Neural progenitor cell (in vitro differentiated cells): ENCODE measurements around the gene AGMO.

Experiments used
- EZH2 ChIP-seq: fragments of 200-600 bp; sonication (generic); IDR thresholded peaks from 2 replicates; pipeline ENCODE4 v1.6.1; 2017; ENCODE audit warnings: antibody characterized with exemption, mild to moderate bottlenecking, moderate library complexity
- TF ChIP-seq, protein P1 (sequence below): fragments of 200-600 bp; sonication (generic); IDR thresholded peaks from 2 replicates; pipeline ENCODE4 v1.5.1; 2017; ENCODE audit warnings: antibody characterized with exemption, mild to moderate bottlenecking

DNA sequence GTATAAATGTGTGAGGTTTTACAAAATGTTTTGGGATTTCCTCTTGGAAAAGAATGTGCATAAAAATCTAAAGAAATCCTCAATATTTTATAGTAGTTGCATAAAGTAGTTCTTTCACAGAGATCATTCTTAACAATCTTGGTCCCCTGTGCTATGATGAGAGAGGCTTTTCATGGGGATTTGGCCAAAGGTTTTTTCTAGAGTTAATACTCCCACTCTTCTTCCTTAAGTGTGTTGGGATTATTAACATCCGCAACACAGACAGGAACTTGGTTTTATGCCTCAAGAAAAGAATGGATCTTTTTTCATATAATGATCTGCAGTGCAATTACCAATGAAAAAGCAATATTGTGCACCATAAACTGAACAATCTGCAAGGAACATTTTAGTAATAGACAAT, 71.5 kb downstream of the AGMO start:
- TF ChIP-seq, protein P1, sequence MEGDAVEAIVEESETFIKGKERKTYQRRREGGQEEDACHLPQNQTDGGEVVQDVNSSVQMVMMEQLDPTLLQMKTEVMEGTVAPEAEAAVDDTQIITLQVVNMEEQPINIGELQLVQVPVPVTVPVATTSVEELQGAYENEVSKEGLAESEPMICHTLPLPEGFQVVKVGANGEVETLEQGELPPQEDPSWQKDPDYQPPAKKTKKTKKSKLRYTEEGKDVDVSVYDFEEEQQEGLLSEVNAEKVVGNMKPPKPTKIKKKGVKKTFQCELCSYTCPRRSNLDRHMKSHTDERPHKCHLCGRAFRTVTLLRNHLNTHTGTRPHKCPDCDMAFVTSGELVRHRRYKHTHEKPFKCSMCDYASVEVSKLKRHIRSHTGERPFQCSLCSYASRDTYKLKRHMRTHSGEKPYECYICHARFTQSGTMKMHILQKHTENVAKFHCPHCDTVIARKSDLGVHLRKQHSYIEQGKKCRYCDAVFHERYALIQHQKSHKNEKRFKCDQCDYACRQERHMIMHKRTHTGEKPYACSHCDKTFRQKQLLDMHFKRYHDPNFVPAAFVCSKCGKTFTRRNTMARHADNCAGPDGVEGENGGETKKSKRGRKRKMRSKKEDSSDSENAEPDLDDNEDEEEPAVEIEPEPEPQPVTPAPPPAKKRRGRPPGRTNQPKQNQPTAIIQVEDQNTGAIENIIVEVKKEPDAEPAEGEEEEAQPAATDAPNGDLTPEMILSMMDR, result no peak
- no peak for TF ChIP-seq EZH2
